ENCODE results near the gene RIT2.

GRCh38 chr18:42922363-42922762, 193.1 kb downstream of the RIT2 start:
- TF ChIP-seq CTCF (IDR thresholded peaks at IDR 0.05) = no peak
- no peak for TF ChIP-seq POLR2A (IDR thresholded peaks at IDR 0.05)

Measured in Peyer's patch (tissue), 4 donors.